ENCODE measurements around the gene TRMT6. TPM values are rescaled to one million over a fixed set of nuclear protein-coding genes. Genes with fewer than 3 reads are reported as not detected.

The TRMT6 gene
- total and polyA plus RNA-seq, 4 donors = 3.1 to 6.2 (median 4.0) TPM

DNA sequence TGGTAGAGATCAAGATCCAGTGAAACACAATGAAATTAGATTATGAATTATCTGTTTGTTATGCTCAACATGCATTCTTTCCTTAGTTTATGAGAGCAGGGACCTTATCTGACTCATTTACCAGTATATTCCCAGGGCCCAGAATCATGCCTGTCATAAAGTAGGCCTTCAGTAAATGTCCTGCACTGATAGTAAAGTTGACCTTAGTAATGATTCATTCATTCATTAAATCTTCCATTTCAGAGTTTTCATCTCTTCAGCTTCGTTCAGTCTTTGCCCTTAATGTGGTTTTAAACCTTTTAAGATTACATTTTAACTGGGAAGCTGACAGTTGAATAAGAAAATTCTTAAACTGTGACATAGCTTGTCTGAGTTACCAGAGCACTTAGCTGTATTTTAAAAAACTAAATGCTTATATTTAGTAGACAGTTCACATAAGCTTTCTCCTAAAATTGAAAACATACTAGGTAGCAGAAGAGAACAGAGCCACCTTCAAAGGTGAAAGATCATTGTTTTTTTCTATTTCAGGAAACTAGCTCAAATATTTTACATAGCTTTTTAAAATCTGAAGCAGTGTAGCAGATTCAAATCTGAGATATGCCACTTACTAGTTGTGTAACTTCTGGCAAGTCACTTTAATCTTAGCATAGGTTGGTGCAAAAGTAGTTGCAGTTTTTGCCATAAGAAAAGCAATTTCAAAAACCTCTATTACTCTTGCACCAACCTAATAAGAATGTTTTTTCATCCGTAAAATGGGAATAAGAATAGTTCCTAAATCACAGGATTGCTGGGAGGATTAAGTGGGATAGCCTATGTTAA, 41.5 kb upstream of the TRMT6 start:
- DNase-seq (ENCODE audit: low spot score) = no peak
- Histone ChIP-seq H3K9ac (ENCODE audit: low read depth in 1 of 2, low read length in 2 of 2) (no peak overlapping the region), H3K36me3 (ENCODE audit: control insufficient read depth in 4 of 4, insufficient read depth in 3 of 4, low read depth in 1 of 4, low read length in 3 of 4) (peaks cover 0 to 3% (median 2%) of the 10 kb centered on the region in 4 donors), H3K27me3 (ENCODE audit: control insufficient read depth in 4 of 4, insufficient read depth in 4 of 4, low read length in 3 of 4) (no peaks in the 10 kb centered on the region), H3K27ac (ENCODE audit: low read depth in 1 of 2, low read length in 2 of 2) (no peak overlapping the region), H3K4me3 (ENCODE audit: low read depth in 1 of 3, low read length in 3 of 3) (no peak overlapping the region), H3K4me1 (ENCODE audit: control insufficient read depth in 4 of 4, insufficient read depth in 4 of 4, low read length in 3 of 4) (no peaks in the 10 kb centered on the region), H3K9me3 (ENCODE audit: control insufficient read depth in 4 of 4, low read length in 3 of 4) (no peaks in the 10 kb centered on the region)
- WGBS = 90% methylated on average over 2 of the region's 2 CpGs
- TF ChIP-seq RAD21 (IDR thresholded peaks at IDR 0.05) = no peak
- TF ChIP-seq TAF1 (conservative IDR thresholded peaks at IDR 0.05) = no peak
- no peak for TF ChIP-seq RXRA (IDR thresholded peaks at IDR 0.05)
- TF ChIP-seq HNF4G (IDR thresholded peaks at IDR 0.05) = no peak
- no peak for TF ChIP-seq NR2F2 (IDR thresholded peaks at IDR 0.05)
- TF ChIP-seq, protein P1, sequence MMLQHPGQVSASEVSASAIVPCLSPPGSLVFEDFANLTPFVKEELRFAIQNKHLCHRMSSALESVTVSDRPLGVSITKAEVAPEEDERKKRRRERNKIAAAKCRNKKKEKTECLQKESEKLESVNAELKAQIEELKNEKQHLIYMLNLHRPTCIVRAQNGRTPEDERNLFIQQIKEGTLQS (IDR thresholded peaks at IDR 0.05) = no peak
- TF ChIP-seq, protein P2, sequence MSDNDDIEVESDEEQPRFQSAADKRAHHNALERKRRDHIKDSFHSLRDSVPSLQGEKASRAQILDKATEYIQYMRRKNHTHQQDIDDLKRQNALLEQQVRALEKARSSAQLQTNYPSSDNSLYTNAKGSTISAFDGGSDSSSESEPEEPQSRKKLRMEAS (IDR thresholded peaks at IDR 0.05) = no peak
- no peak for TF ChIP-seq JUND (IDR thresholded peaks at IDR 0.05)
- no peak for TF ChIP-seq FOXA2 (IDR thresholded peaks at IDR 0.05)
- TF ChIP-seq, protein P3, sequence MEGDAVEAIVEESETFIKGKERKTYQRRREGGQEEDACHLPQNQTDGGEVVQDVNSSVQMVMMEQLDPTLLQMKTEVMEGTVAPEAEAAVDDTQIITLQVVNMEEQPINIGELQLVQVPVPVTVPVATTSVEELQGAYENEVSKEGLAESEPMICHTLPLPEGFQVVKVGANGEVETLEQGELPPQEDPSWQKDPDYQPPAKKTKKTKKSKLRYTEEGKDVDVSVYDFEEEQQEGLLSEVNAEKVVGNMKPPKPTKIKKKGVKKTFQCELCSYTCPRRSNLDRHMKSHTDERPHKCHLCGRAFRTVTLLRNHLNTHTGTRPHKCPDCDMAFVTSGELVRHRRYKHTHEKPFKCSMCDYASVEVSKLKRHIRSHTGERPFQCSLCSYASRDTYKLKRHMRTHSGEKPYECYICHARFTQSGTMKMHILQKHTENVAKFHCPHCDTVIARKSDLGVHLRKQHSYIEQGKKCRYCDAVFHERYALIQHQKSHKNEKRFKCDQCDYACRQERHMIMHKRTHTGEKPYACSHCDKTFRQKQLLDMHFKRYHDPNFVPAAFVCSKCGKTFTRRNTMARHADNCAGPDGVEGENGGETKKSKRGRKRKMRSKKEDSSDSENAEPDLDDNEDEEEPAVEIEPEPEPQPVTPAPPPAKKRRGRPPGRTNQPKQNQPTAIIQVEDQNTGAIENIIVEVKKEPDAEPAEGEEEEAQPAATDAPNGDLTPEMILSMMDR (IDR thresholded peaks at IDR 0.05; ENCODE audit: low read depth, low read length, missing input control) = no peak
- TF ChIP-seq, protein P4, sequence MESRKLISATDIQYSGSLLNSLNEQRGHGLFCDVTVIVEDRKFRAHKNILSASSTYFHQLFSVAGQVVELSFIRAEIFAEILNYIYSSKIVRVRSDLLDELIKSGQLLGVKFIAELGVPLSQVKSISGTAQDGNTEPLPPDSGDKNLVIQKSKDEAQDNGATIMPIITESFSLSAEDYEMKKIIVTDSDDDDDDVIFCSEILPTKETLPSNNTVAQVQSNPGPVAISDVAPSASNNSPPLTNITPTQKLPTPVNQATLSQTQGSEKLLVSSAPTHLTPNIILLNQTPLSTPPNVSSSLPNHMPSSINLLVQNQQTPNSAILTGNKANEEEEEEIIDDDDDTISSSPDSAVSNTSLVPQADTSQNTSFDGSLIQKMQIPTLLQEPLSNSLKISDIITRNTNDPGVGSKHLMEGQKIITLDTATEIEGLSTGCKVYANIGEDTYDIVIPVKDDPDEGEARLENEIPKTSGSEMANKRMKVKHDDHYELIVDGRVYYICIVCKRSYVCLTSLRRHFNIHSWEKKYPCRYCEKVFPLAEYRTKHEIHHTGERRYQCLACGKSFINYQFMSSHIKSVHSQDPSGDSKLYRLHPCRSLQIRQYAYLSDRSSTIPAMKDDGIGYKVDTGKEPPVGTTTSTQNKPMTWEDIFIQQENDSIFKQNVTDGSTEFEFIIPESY (IDR thresholded peaks at IDR 0.05) = no peak
- TF ChIP-seq YY1 (IDR thresholded peaks at IDR 0.05) = no peak
- TF ChIP-seq, protein P5, sequence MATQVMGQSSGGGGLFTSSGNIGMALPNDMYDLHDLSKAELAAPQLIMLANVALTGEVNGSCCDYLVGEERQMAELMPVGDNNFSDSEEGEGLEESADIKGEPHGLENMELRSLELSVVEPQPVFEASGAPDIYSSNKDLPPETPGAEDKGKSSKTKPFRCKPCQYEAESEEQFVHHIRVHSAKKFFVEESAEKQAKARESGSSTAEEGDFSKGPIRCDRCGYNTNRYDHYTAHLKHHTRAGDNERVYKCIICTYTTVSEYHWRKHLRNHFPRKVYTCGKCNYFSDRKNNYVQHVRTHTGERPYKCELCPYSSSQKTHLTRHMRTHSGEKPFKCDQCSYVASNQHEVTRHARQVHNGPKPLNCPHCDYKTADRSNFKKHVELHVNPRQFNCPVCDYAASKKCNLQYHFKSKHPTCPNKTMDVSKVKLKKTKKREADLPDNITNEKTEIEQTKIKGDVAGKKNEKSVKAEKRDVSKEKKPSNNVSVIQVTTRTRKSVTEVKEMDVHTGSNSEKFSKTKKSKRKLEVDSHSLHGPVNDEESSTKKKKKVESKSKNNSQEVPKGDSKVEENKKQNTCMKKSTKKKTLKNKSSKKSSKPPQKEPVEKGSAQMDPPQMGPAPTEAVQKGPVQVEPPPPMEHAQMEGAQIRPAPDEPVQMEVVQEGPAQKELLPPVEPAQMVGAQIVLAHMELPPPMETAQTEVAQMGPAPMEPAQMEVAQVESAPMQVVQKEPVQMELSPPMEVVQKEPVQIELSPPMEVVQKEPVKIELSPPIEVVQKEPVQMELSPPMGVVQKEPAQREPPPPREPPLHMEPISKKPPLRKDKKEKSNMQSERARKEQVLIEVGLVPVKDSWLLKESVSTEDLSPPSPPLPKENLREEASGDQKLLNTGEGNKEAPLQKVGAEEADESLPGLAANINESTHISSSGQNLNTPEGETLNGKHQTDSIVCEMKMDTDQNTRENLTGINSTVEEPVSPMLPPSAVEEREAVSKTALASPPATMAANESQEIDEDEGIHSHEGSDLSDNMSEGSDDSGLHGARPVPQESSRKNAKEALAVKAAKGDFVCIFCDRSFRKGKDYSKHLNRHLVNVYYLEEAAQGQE (IDR thresholded peaks at IDR 0.05) = no peak
- TF ChIP-seq SP1 (IDR thresholded peaks at IDR 0.05) = no peak
- TF ChIP-seq HNF4A (conservative IDR thresholded peaks at IDR 0.05) = no peak
- TF ChIP-seq GABPA (IDR thresholded peaks at IDR 0.05 in 1 of 2, conservative IDR thresholded peaks at IDR 0.05 in 1 of 2) = no peak
- no peak for TF ChIP-seq FOXA1 (IDR thresholded peaks at IDR 0.05)
- no peak for TF ChIP-seq EGR1 (IDR thresholded peaks at IDR 0.05; ENCODE audit: low read depth in 2 of 2)
